Measurements from ENCODE around the gene SETD1B. TPM values are rescaled to one million over a fixed set of nuclear protein-coding genes. Genes with fewer than 3 reads are reported as not detected.
"Not testable (repeated sequence)": the region's sequence is repeated elsewhere in the genome, so short reads cannot be mapped to it uniquely, and the experiment has no call there.

The SETD1B gene
- total and polyA plus RNA-seq, 5 donors, result 7.6 to 14.9 (median 13.0) TPM

DNA sequence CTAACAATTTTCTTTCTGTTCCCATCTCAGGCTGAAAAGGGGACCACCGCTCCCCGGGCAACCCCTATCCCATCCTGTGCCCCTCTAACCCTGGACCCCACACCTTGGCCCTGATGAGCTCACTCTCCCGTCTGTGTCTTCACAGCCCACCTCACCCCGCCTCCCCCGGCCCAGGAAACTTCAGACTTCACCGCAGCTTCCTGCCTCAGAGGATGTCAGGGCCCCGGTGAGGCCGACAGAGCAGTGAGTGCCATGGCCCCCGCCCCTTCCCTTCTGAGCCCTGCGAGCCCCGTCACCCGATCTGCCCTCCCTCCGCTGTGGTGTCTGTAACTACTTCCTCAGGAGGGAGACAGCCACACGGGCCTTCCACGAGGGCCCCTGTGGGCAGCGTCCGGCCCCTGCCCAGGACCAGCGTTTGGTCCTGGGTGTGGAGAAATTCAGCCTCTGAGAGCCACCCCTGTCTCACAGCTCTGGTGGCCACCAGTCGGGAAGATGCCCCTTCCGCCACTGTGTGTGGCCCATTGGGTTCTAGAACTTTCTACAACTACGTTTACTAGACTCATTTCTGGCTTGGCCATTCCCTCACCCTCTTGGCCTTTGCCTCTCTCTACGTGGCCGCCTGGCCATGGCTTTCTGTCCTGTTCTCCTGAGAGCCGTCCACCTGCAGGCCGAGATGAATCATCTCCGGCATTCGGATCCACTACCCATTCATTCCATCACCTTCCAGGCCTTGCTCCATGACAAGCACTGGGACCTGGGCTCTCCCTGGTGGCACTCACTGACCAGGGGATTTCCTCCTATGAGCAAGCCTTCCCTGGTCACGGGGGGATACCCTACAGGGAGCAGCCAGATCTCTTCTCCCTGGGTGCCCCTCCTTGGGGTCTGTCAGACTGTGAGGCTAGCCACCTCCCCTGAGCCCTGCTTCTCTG is 13.7 kb upstream of the SETD1B start:
- peak; percentile 62 to 86 (median 84) for DNase-seq
- WGBS, result 57% methylated on average over 28 of the region's 28 CpGs
- no peaks in the 10 kb centered on the region for H3K4me1 ChIP-seq (ENCODE audit: control insufficient read depth, insufficient read depth, low read length)
- H3K4me3 ChIP-seq (ENCODE audit: low read length), result no peak overlapping the region
- intact Hi-C loops (cut with DNase I), result loop anchor here in 3 of 4 donors (5.0 kb wide), 1 partner anchor 93 kb away; no protein-coding TSS in a partner anchor
- H3K27ac ChIP-seq (ENCODE audit: low read length), result no peak overlapping the region
- H3K9me3 ChIP-seq (ENCODE audit: control insufficient read depth, low read length), result no peaks in the 10 kb centered on the region
- H3K27me3 ChIP-seq (ENCODE audit: control insufficient read depth, insufficient read depth), result no peaks in the 10 kb centered on the region
- ATAC-seq, result no peak

DNA sequence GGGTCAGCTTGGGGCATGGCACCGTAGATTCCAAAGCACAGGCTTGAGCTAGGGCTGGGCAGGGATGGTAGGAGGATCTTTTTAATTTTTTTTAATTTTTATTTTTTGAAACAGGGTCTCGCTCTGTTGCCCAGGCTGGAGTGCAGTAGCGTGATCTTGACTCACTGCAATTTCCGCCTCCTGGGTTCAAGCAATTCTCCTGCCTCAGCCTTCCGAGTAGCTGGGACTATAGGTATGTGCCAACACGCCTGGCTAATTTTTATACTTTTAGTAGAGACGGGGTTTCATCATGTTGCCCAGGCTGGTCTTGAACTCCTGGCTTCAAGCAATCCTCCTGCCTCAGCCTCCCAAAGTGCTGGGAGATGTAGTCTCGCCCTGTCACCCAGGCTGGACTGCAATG is 13.0 kb upstream of the SETD1B start:
- not testable (repeated sequence) for H3K4me1 ChIP-seq (ENCODE audit: control insufficient read depth, insufficient read depth, low read length); H3K27ac ChIP-seq (ENCODE audit: low read length); H3K4me3 ChIP-seq (ENCODE audit: low read length); H3K27me3 ChIP-seq (ENCODE audit: control insufficient read depth, insufficient read depth); H3K9me3 ChIP-seq (ENCODE audit: control insufficient read depth, low read length); ATAC-seq
- DNase-seq, result peak in 1 of 3 donors; percentile 25
- intact Hi-C loops (cut with DNase I), result loop anchor here in 3 of 4 donors (5.0 kb wide), 1 partner anchor 93 kb away; no protein-coding TSS in a partner anchor
- 95% methylated on average over 8 of the region's 8 CpGs for WGBS

DNA sequence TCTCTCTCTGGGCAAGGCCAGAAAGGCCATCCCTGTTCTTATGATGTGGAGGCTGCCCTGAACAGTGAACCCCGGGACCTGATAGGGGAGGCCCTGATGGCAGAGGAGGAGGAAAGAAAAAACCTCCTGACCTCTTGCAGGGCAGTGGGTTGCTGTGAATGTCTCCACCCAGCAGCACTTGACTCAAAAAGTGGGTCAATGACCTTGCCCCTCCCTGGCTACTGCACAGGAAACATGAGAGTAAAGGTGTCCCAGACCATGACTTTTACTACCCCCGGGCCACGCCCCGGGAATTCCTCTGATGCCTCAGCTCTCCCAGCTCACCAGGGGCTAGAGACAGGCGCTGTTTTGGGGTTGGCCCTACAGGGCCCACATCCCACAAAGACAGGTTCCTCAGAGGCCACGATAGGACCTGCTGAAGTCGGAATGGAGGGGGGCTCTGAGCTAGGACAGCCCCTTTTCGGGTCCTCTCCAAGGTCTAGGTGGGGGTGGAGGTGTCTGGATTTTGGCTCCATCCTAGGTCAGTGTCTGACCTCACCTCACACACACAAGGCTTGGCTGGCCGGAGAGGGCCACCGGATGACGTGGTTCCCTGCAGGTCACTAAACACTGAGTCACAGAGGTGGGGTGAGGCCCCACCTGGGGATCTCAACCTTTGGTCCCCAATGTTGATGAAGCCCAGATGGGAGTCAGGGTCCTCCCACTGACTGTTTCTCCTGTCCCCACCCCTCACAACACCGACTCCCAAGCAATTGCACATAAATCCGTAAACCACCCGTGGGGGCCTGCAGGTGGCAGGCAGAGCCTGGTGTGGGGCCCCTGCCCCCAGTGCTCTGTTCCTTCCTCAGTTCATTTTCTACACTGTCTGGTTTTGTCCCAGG is 11.9 kb upstream of the SETD1B start:
- no peak overlapping the region for H3K27ac ChIP-seq (ENCODE audit: low read length)

DNA sequence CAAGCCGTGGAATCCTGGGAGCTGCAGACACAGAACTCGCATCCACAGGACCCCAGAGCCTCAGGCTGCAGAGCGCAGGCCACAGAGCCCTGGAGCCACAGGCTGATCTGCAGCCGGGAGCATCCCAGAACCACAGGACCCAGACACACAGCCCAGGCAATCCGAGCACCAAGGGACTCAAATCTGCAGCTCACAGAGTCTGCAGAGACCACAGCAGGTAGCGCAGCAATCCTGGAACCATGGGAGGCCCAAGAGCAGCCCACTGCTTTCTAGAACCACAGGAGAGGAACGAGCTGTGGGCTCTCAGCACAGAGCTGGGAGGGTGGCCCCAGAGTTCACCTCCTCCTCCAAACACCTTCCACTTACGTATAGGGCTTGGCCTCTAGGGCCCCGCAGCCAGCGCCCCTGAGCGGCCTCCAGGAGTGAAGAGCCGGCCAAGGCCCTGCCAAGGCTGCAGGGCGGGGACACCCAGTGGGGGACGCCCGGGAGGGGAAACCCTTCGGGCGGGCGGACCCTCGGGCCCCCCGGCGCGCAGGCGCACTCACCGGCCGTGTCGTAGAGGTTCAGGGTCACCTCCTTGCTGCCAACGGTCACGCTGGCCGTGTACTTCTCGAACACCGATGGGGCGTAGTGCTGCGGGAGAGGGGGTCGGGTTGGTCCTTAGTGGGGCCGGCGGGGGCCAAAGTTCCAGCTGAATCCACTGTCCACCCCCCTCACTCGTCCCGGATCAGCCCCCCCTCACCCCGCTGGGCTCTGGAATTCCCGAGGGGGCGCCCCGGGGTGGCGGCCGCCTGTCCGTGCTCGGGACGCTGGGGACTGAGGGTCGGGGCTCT is 11.0 kb upstream of the SETD1B start:
- ATAC-seq, result no peak
- DNase-seq, result peak; percentile 39 to 84 (median 79)
- intact Hi-C loops (cut with DNase I), result loop anchor here in 3 of 4 donors (5.0 kb wide), 1 partner anchor 96 kb away; no protein-coding TSS in a partner anchor

More for the DNA sequence above, 11.9 kb upstream of the SETD1B start:
- Histone ChIP-seq H3K27me3 (ENCODE audit: control insufficient read depth, insufficient read depth) (no peaks in the 10 kb centered on the region), H3K9me3 (ENCODE audit: control insufficient read depth, low read length) (no peaks in the 10 kb centered on the region), H3K4me3 (ENCODE audit: low read length) (no peak overlapping the region), H3K4me1 (ENCODE audit: control insufficient read depth, insufficient read depth, low read length) (no peaks in the 10 kb centered on the region)
- 85% methylated on average over 14 of the region's 14 CpGs for WGBS
- intact Hi-C loops (cut with DNase I), result loop anchor here in 3 of 4 donors (5.0 kb wide), 1 partner anchor 95 kb away; no protein-coding TSS in a partner anchor
- ATAC-seq (no peak), DNase-seq (peak in 1 of 3 donors; percentile 54)

DNA sequence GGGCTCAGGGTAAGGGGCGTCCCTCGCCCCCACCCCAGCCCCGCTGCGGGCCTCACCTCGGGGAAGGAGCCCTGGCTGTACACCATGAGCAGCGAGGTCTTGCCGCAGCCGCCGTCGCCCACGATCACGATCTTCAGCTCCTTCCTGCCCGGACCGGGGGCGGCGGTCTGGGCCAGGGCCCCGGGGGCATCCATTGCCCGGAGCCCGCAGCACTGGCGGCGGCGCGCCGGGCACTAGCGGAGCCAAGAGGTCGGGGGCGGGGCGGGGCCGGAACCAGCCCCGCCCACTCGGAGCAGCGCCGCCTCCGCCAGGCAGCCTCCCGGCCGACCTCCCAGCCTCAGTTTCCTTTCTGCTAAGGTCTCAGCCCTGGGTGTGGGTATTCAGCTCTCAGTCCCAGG is 10.4 kb upstream of the SETD1B start, which contains the start of gene RHOF:
Gene RHOF (minus strand): TSS at position 249 of the 398 bp plus-strand sequence. CDS start 55 bp downstream, at position 194.
- Histone ChIP-seq H3K4me3 (ENCODE audit: low read length) (peak within 1 kb of the TSS; percentile 20), H3K27ac (ENCODE audit: low read length) (peak within 1 kb of the TSS; percentile 65), H3K27me3 (ENCODE audit: control insufficient read depth, insufficient read depth) (no peaks in the 10 kb centered on the region), H3K4me1 (ENCODE audit: control insufficient read depth, insufficient read depth, low read length) (peaks cover 7% of the 10 kb centered on the region), H3K9me3 (ENCODE audit: control insufficient read depth, low read length) (no peaks in the 10 kb centered on the region)
- ATAC-seq, result peak; percentile 8 to 11
- peak in 2 of 3 donors; percentile 57 to 81 for DNase-seq
- intact Hi-C loops (cut with DNase I), result loop anchor here in 3 of 4 donors (5.0 kb wide), 1 partner anchor 96 kb away; no protein-coding TSS in a partner anchor
- 3% methylated on average over 36 of the region's 36 CpGs for WGBS

More for the DNA sequence above, 11.0 kb upstream of the SETD1B start:
- H3K4me1 ChIP-seq (ENCODE audit: control insufficient read depth, insufficient read depth, low read length), result peaks cover under 1% of the 10 kb centered on the region
- no peaks in the 10 kb centered on the region for H3K9me3 ChIP-seq (ENCODE audit: control insufficient read depth, low read length)
- H3K27me3 ChIP-seq (ENCODE audit: control insufficient read depth, insufficient read depth), result no peaks in the 10 kb centered on the region
- no peak overlapping the region for H3K27ac ChIP-seq (ENCODE audit: low read length)
- 36% methylated on average over 48 of the region's 48 CpGs for WGBS
- peak overlapping the region; percentile 20 for H3K4me3 ChIP-seq (ENCODE audit: low read length)

DNA sequence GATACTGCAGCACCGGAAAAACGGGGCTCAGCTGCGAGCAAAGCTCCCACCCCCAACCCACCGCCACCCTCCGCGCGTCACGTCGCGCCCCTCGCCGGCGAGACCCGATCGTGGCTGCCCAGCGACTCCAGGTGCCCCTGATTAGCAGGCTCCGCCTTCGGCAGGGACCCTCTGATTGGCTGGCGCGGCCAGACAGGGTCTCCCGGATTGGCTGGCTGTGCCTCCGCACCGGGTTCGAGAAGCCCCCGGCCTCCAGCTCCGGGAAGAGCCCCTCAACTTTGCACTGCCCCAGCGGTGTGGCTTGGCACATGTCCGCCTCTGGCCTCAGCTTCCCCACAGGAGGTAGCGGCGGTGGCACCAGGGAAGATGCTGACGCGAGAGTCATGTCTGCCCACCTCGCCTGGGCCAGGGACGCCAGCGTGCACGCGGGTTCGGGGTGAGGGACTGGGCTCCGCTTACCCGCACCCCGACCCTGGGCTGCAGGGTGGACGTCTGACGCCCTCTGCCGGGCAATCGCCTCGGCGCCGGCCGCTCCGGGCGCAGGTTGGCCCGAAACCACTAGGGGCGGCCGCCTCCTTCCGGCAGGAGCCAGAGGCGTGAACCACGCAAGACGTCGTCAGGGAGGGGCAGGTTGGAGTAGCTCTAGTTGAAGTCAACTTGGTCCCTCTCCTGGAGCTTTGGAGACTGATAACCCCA is 9.8 kb upstream of the SETD1B start:
- WGBS, result under 1% methylated on average over 59 of the region's 59 CpGs
- no peaks in the 10 kb centered on the region for H3K27me3 ChIP-seq (ENCODE audit: control insufficient read depth, insufficient read depth)
- DNase-seq, result peak; percentile 93 to 97 (median 97)
- H3K27ac ChIP-seq (ENCODE audit: low read length), result peak overlapping the region; percentile 65
- intact Hi-C loops (cut with DNase I), result loop anchor here (2.0 to 5.0 kb wide), 2 partner anchors 17 to 97 kb away; no protein-coding TSS in a partner anchor
- H3K4me3 ChIP-seq (ENCODE audit: low read length), result peak overlapping the region; percentile 20
- H3K4me1 ChIP-seq (ENCODE audit: control insufficient read depth, insufficient read depth, low read length), result peaks cover 7% of the 10 kb centered on the region
- no peaks in the 10 kb centered on the region for H3K9me3 ChIP-seq (ENCODE audit: control insufficient read depth, low read length)
- ATAC-seq, result peak; percentile 68 to 75

DNA sequence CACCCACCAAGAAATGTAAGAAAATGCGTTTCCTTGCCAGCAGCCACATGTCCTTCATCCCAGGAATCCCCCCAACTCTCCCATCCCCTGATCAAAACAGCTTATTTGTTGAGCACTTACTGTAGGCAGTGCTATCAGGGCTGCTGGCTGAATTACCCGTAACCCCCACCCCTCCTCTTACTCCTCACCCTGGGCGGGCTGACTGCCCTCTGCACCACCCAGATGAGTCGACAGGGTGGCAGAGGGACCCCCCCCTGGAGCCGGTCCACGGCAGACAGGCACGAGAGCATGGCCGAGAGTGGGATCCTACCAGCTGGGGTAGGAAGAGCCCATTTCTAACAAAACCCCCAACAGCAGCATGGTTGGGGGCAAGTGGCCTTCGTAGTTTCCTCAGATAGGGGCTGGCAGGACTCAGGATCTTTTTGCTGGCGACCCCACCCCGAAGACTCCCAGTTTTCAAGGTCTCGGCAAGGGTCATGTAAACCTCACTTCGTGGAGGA is 9.2 kb upstream of the SETD1B start:
- intact Hi-C loops (cut with DNase I), result loop anchor here (2.0 to 5.0 kb wide), 4 partner anchors 16 to 98 kb away; partner anchors contain the start of gene PSMD9 (in 2 of the 4)
- H3K4me3 ChIP-seq (ENCODE audit: low read length), result no peak overlapping the region
- no peaks in the 10 kb centered on the region for H3K27me3 ChIP-seq (ENCODE audit: control insufficient read depth, insufficient read depth)
- peak overlapping the region; percentile 65 for H3K27ac ChIP-seq (ENCODE audit: low read length)
- H3K4me1 ChIP-seq (ENCODE audit: control insufficient read depth, insufficient read depth, low read length), result peaks cover 7% of the 10 kb centered on the region
- 2% methylated on average over 13 of the region's 13 CpGs for WGBS
- H3K9me3 ChIP-seq (ENCODE audit: control insufficient read depth, low read length), result no peaks in the 10 kb centered on the region
- ATAC-seq, result peak; percentile 0 to 2
- peak; percentile 60 to 82 (median 79) for DNase-seq

DNA sequence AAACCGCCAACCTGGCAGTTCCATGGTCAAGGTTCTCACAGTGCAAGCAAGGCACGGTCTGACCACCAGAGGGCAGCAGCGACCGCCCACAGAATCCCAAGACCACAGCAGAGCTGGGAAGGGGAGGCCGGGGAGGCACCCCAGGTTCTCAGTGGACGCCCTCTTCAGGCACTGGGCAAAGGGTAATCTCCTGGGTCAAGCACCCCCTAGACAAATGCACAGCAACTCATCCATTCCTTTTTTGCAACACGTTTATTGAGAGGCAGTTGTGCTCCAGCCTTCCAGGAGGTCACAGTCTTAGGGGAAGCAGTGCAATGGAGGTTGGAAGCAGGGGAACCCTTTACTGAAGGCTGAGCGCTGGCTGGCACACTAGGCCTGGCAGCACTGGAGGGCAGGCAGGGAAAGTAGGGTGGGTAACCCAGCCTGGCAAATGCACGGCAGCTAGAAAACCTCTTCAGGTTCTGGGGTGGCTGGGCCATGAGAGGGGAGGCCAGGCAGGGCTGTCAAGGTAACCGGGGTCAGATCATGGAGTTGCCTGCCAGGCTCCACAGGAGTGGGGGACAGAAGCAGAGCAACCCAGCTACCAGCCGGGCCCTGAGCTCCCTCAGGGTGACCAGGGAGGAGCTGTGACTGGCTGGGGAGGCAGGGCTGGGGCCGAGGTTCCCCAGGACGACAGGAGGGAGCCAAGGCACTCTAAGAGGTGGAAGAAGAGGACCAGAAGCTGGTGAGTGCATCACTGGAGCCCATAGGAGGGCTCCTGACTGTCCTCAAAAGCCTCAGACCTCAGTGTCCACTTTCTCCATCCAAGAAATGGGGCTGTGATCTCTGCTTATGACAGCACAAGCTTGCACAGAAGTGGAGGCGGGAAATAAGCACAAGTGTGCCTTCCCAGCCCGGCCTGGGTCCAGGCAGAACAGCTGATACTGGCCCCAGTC is 8.5 kb upstream of the SETD1B start:
- Histone ChIP-seq H3K4me3 (ENCODE audit: low read length) (no peak overlapping the region), H3K4me1 (ENCODE audit: control insufficient read depth, insufficient read depth, low read length) (peaks cover 7% of the 10 kb centered on the region), H3K9me3 (ENCODE audit: control insufficient read depth, low read length) (no peaks in the 10 kb centered on the region), H3K27me3 (ENCODE audit: control insufficient read depth, insufficient read depth) (no peaks in the 10 kb centered on the region), H3K27ac (ENCODE audit: low read length) (peak overlapping the region; percentile 65)
- 33% methylated on average over 15 of the region's 15 CpGs for WGBS
- intact Hi-C loops (cut with DNase I), result loop anchor here (2.0 to 5.0 kb wide), 3 partner anchors 16 to 97 kb away; partner anchors contain the start of gene PSMD9 (in 2 of the 4)
- peak; percentile 43 to 51 for ATAC-seq
- peak; percentile 89 to 97 (median 95) for DNase-seq
